ENCODE results near the gene DSCAML1.

DNA sequence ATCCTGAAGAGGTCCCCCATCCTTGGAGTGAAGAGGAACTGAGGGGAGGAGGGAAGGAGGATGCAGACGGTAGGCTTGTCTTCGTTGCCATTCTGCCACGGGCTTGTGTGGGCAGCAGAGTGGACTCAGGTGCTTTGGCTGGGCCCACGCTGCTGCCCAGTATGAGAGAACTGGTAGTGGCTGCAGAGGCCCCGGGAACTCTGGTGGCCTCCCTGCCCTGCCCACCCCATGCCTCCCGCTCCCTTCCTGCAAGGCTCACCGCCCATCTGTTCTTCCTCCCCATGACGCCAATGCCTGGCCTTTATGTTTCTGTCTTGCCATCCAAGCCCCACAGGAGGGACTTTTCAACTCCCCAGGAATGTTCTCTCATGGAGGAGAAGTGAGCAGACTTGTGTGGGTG, 157.4 kb downstream of the DSCAML1 start:
- TF ChIP-seq, protein P1, sequence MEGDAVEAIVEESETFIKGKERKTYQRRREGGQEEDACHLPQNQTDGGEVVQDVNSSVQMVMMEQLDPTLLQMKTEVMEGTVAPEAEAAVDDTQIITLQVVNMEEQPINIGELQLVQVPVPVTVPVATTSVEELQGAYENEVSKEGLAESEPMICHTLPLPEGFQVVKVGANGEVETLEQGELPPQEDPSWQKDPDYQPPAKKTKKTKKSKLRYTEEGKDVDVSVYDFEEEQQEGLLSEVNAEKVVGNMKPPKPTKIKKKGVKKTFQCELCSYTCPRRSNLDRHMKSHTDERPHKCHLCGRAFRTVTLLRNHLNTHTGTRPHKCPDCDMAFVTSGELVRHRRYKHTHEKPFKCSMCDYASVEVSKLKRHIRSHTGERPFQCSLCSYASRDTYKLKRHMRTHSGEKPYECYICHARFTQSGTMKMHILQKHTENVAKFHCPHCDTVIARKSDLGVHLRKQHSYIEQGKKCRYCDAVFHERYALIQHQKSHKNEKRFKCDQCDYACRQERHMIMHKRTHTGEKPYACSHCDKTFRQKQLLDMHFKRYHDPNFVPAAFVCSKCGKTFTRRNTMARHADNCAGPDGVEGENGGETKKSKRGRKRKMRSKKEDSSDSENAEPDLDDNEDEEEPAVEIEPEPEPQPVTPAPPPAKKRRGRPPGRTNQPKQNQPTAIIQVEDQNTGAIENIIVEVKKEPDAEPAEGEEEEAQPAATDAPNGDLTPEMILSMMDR (conservative IDR thresholded peaks at IDR 0.05; ENCODE audit: low read length) = no peak
- TF ChIP-seq EZH2phosphoT487 (IDR thresholded peaks at IDR 0.05; ENCODE audit: borderline replicate concordance, low read depth, low read length) = no peak

Measured in OCI-LY7 (cell line).